ENCODE data around the gene GALK1.

The GALK1 gene

DNA sequence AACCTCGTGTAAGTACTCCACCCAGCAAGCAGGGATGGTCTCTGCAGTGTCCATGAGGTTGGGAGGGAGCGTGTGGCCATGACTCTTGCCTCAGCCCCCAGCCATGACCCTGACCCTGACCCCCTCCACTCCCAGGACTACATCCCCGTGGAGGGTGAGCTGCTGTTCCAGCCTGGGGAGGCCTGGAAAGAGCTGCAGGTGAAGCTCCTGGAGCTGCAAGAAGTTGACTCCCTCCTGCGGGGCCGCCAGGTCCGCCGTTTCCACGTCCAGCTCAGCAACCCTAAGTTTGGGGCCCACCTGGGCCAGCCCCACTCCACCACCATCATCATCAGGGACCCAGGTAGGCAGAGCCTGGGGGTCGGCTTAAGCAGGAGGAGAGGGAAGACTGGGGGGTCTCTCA lies 16.3 kb downstream of the GALK1 start:
- no peak for DNase-seq

DNA sequence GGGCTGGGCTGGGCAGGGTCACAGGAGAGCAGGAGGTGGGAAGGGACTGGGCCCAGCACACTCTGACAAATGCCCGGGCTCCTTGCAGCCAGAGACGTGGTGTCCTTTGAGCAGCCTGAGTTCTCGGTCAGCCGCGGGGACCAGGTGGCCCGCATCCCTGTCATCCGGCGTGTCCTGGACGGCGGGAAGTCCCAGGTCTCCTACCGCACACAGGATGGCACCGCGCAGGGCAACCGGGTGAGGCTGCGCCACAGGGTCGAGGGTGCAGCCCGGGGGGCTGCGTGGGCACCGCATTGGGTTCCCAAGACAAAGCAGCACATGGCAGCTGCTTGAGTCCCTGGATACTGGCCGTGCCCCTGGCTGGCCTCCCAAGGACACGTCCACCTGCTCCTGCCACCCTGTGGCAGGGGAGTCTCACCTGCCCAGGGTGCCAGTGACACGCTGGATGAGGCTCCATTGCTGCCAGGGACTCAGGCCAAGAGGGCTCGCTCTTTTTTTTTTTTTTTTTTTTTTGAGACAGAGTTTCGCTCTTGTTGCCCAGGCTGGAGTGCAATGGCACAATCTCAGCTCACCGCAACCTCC lies 21.3 kb downstream of the GALK1 start:
- no peak for DNase-seq

- no peak for DNase-seq
Observed at GRCh38 chr17:75742337-75742736, 22.7 kb downstream of the GALK1 start.

DNA sequence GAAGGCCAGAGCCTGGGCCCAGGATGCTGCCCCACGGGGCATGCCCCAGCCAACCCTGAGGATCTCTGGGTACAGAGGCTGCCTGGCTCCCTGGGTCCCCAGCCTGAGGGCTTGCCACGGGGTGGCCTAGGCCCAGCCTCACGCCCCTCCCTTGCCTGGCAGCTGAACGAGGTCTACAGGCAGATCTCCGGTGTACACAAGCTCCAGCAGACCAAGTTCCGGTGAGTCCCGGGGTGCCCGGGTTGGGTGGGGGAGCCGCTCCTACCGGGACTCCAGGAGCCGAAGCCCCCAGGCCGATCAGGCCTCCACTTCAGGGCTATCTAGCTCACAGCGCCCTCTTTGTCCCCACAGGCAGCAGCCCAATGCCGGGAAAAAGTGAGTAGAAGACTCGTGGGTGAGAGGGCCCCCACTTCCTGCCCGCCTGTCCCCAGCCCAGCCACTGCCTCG lies 24.3 kb downstream of the GALK1 start:
- DNase-seq: no peak

GRCh38 chr17:75740215-75740614 lies 24.8 kb downstream of the GALK1 start:
- no peak for DNase-seq

DNA sequence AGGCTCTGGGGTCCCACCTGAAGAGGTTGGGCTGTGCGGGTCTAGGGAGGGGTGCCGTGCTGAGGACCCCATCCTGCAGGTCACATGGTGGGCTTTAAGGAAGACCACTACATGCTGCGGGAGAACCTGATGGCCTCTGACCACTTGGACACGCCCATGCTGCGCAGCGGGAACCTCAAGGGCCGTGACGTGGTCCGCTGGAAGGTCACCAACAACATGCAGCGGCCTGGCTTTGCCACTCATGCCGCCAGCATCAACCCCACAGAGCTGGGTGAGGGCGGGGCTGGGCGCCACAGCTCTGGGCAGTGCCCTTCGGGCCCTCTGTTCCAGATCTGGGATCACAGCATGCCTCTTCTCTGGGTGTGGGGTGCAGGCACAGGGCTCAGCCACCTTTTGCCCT lies 25.2 kb downstream of the GALK1 start:
- no peak for DNase-seq

DNA sequence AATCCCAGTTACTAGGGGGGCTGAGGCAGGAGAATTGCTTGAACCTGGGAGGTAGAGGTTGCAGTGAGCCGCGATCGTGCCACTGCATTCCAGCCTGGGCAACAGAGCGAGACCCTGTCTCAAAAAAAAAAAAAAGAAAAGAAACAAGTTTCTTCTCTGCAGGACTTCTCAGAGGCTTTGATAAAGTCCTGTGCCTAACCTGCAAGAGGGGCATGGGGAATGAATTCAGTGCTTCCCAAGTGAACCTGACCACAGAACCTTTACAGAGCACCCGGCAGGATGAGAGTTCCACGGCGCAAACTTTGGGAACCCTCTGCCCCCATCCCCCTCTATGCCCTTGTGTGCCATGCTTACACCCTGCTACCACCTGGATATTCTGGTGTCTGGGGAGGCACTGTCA lies 25.8 kb downstream of the GALK1 start:
- no peak for DNase-seq

- DNase-seq: no peak
Observed at GRCh38 chr17:75738218-75738802, 26.7 kb downstream of the GALK1 start.

DNA sequence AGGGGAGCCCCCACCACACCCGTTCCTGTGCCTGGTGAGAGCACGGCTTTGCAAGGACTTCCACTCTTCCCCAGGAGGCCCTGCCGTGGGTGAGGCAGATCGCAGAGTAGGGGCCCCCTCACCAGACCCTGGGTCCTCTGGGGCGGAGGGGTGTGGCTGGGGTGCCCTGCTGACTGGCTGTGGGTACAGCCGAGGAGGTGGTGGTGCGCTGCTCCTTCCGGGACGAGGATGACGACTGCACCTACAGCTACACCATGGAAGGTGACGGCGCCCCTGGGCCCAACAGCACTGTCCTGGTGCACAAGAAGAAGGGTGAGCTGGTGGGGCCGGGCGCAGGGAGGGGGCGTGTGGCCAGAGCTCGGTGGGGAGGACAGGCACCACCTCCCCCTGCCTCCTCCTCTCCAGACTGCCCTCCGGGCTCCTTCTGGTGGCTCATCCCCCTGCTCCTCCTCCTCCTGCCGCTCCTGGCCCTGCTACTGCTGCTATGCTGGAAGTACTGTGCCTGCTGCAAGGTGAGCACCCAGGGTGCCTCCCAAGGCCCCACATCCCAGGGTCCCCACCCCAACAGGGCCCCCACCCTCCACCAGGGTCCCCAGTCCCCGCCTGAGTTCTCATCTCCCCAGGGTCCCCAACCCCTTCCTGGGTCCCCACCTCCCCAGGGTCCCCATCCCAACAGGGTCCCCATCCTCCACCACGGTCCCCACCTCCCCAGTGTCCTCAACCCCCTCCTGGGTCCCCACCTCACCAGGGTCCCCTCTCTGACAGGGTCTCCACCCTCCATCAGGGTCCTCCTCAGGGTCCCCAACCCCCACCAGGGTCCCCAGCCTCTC lies 27.6 kb downstream of the GALK1 start:
- DNase-seq: no peak

GRCh38 chr17:75736173-75736835 lies 28.7 kb downstream of the GALK1 start:
- DNase-seq: no peak

DNA sequence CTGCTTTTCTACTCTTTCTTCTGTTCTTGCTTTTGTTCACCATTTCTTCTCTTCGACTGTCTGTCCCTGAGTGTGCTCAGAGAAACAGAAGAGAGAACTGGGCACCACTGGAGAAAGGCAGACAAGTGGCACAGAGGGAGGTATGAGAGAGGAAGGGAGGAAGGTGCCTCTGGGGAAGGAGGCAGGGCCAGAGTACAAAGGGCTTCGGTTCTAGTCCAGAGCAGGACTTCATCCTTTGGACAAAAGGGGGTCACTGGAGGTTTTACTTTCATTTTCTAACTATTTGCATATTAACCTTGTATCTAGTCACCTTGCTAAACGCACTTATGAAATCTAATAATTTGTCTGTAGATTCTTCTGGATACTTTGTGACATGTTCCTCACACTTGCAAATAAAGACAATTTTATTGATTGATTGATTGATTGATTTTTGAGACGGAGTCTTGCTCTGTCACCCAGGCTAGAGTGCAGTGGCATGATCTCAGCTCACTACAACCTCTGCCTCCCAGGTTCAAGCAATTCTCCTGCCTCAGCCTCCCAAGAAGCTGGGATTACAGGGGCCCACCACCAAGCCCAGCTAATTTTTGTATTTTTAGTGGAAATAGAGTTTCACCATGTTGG lies 30.2 kb downstream of the GALK1 start:
- DNase-seq: no peak

- no peak for DNase-seq
Observed at GRCh38 chr17:75733471-75733870, 31.5 kb downstream of the GALK1 start.

- no peak for DNase-seq
Observed at GRCh38 chr17:75731716-75732498, 33.1 kb downstream of the GALK1 start.

GRCh38 chr17:75731086-75731715 lies 33.8 kb downstream of the GALK1 start:
- DNase-seq: no peak

GRCh38 chr17:75730065-75730464 lies 34.9 kb downstream of the GALK1 start:
- no peak for DNase-seq

- no peak for DNase-seq
Observed at GRCh38 chr17:75729351-75729750, 35.6 kb downstream of the GALK1 start.

DNA sequence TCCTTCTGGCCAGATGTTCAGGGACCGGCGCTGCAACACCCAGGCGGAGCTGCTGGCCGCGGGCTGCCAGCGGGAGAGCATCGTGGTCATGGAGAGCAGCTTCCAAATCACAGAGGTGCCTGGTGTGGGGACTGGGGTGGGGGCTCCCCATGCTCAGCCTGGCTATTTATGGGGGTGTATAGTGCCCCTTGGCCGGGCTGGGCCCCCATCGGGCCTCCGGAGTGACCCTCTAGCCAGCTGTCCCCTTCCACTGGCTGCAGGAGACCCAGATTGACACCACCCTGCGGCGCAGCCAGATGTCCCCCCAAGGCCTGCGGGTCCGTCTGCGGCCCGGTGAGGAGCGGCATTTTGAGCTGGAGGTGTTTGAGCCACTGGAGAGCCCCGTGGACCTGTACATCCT lies 37.6 kb downstream of the GALK1 start:
- no peak for DNase-seq

- no peak for DNase-seq
Observed at GRCh38 chr17:75725504-75725903, 39.5 kb downstream of the GALK1 start.

- no peak for DNase-seq
Observed at GRCh38 chr17:75724016-75725003, 40.7 kb downstream of the GALK1 start.

- no peak for DNase-seq
Observed at GRCh38 chr17:75723171-75723930, 41.6 kb downstream of the GALK1 start.
